Activated effector memory CD4-positive, alpha-beta T cell treated with anti-CD3 and anti-CD28 coated beads, Interleukin-2, amount 50 U/mL, for 16 hours (primary cell): Measurements from ENCODE around the gene RDM1.
"Not testable (repeated sequence)": the region's sequence is repeated elsewhere in the genome, so short reads cannot be mapped to it uniquely, and the experiment has no call there.

Experiments used
- DNase-seq: peaks from one replicate; pipeline ENCODE4 v3.0.0-alpha.2; 2020

Gene RDM1

GRCh38 chr17:35930211-35931065 lies at the start of gene RDM1:
Gene RDM1 (minus strand): TSS chr17:35930773. CDS start chr17:35930727, 46 bp downstream.
- DNase-seq, result peak; percentile 91

- no peak for DNase-seq
These were observed 47.8 kb upstream of the RDM1 start for GRCh38 chr17:35978346-35978745.

GRCh38 chr17:35977509-35977908 lies 46.9 kb upstream of the RDM1 start:
- no peak for DNase-seq

- DNase-seq, result no peak
These were observed 43.0 kb upstream of the RDM1 start for GRCh38 chr17:35973333-35974260.

GRCh38 chr17:35972945-35973332 lies 42.4 kb upstream of the RDM1 start:
- no peak for DNase-seq

GRCh38 chr17:35972535-35972934 lies 42.0 kb upstream of the RDM1 start:
- DNase-seq, result no peak

GRCh38 chr17:35972066-35972465 lies 41.5 kb upstream of the RDM1 start:
- DNase-seq, result no peak

- peak; percentile 86 for DNase-seq
These were observed 39.2 kb upstream of the RDM1 start for GRCh38 chr17:35969558-35970380.

- no peak for DNase-seq
These were observed 38.0 kb upstream of the RDM1 start for GRCh38 chr17:35968520-35969054.

GRCh38 chr17:35965272-35965671 lies 34.7 kb upstream of the RDM1 start:
- no peak for DNase-seq

GRCh38 chr17:35963663-35964062 lies 33.1 kb upstream of the RDM1 start:
- no peak for DNase-seq

GRCh38 chr17:35953720-35954119 lies 23.1 kb upstream of the RDM1 start:
- DNase-seq, result no peak

- no peak for DNase-seq
These were observed 18.8 kb upstream of the RDM1 start for GRCh38 chr17:35949401-35949800.

GRCh38 chr17:35948092-35948491 lies 17.5 kb upstream of the RDM1 start:
- DNase-seq, result no peak

- DNase-seq, result peak; percentile 73
These were observed 16.6 kb upstream of the RDM1 start for GRCh38 chr17:35947156-35947585.

GRCh38 chr17:35944151-35944550 lies 13.6 kb upstream of the RDM1 start:
- no peak for DNase-seq

GRCh38 chr17:35943537-35943936 lies 13.0 kb upstream of the RDM1 start, which contains the start of gene LYZL6:
Gene LYZL6 (minus strand): TSS chr17:35943713. CDS start chr17:35939356, 4,357 bp downstream.
- no peak for DNase-seq

- no peak for DNase-seq
These were observed 12.1 kb upstream of the RDM1 start for GRCh38 chr17:35942588-35943186.

GRCh38 chr17:35938492-35938891 lies 7.9 kb upstream of the RDM1 start:
- not testable (repeated sequence) for DNase-seq

GRCh38 chr17:35936063-35936462 lies 5.5 kb upstream of the RDM1 start:
- DNase-seq, result no peak

- DNase-seq, result no peak
These were observed 4.2 kb upstream of the RDM1 start for GRCh38 chr17:35934760-35935159.

- no peak for DNase-seq
These were observed 2.0 kb upstream of the RDM1 start for GRCh38 chr17:35932586-35932985.
